ENCODE data around the gene SOCS6. TPM values are rescaled to one million over a fixed set of nuclear protein-coding genes. Genes with fewer than 3 reads are reported as not detected.

Gene SOCS6
- total and polyA plus RNA-seq, 2 of the 13 experiments (the other 11 are each of a cell fraction or from before 2014, with no cell fraction given): 18.6 to 38.3 TPM

DNA sequence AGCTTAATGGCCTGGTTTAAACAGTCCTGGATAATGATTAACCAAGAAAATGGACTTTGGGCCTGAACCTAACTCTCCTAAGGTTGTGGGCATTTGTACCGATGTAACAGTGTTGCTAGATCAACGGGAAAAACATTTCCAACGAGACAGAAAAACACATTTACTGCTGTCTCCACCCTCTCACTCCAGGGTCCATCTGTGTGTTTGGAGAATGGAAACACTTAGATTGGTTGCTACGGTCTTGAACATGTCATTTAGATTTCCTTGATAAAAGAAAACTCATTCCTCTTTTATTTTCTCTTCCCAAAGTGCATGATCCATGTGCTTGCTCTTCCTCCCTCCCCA is 88.0 kb downstream of the SOCS6 start (continued):
- TF ChIP-seq NFRKB (IDR thresholded peaks at IDR 0.05) (no peak), TBX2 (CRISPR knock-in tag; IDR thresholded peaks at IDR 0.05; ENCODE audit: borderline replicate concordance) (peak; percentile 54; the same call in 1 of the 2 replicates), NCOR1 (IDR thresholded peaks at IDR 0.05; ENCODE audit: borderline replicate concordance, low read length) (peak; percentile 75; the same call in 1 of the 2 replicates), EEA1 (CRISPR knock-in tag; IDR thresholded peaks at IDR 0.05; ENCODE audit: borderline replicate concordance) (no peak), ZNF629 (CRISPR knock-in tag; conservative IDR thresholded peaks at IDR 0.05) (no peak; the same call in 1 of the 2 replicates), SALL1 (CRISPR knock-in tag; IDR thresholded peaks at IDR 0.05) (no peak; the same call in 1 of the 2 replicates), SMARCE1 (IDR thresholded peaks at IDR 0.05; ENCODE audit: borderline replicate concordance) (no peak), ZBTB25 (CRISPR knock-in tag; IDR thresholded peaks at IDR 0.05) (no peak), ZNF441 (CRISPR knock-in tag; IDR thresholded peaks at IDR 0.05; ENCODE audit: borderline replicate concordance) (no peak), ZNF335 (CRISPR knock-in tag; IDR thresholded peaks at IDR 0.05) (no peak), ZKSCAN5 (CRISPR knock-in tag; IDR thresholded peaks at IDR 0.05) (no peak), XRCC5 (optimal IDR thresholded peaks at IDR 0.05; ENCODE audit: low read length) (no peak), MAFF (IDR thresholded peaks at IDR 0.05; ENCODE audit: low read depth, low read length) (no peak), THYN1 (CRISPR knock-in tag; IDR thresholded peaks at IDR 0.05; ENCODE audit: borderline replicate concordance, low read depth) (no peak), ZNF761 (CRISPR knock-in tag; conservative IDR thresholded peaks at IDR 0.05) (0 out of 2 replicates have a peak, but pooled peaks have one; percentile 27), MIER3 (CRISPR knock-in tag; IDR thresholded peaks at IDR 0.05; ENCODE audit: borderline replicate concordance) (peak; percentile 53), PTBP1 (IDR thresholded peaks at IDR 0.05; ENCODE audit: low read depth, low read length, poor library complexity, severe bottlenecking) (no peak), FOSL2 (CRISPR knock-in tag; IDR thresholded peaks at IDR 0.05) (peak; percentile 41; the same call in 1 of the 2 replicates), SP1 (IDR thresholded peaks at IDR 0.05) (no peak), SP1 (CRISPR knock-in tag; IDR thresholded peaks at IDR 0.05) (no peak), PRMT3 (CRISPR knock-in tag; IDR thresholded peaks at IDR 0.05; ENCODE audit: borderline replicate concordance, low read depth) (no peak), NCOA1 (CRISPR knock-in tag; IDR thresholded peaks at IDR 0.05) (no peak), DNMT1 (CRISPR knock-in tag; IDR thresholded peaks at IDR 0.05) (no peak), MATR3 (CRISPR knock-in tag; IDR thresholded peaks at IDR 0.05) (no peak), ZNF225 (CRISPR knock-in tag; IDR thresholded peaks at IDR 0.05) (no peak), THAP11 (CRISPR knock-in tag; IDR thresholded peaks at IDR 0.05) (peak; percentile 11; the same call in 1 of the 2 replicates), AKAP8 (CRISPR knock-in tag; IDR thresholded peaks at IDR 0.05) (no peak), ZNF20 (CRISPR knock-in tag; IDR thresholded peaks at IDR 0.05) (no peak)
- TF ChIP-seq, protein P1, sequence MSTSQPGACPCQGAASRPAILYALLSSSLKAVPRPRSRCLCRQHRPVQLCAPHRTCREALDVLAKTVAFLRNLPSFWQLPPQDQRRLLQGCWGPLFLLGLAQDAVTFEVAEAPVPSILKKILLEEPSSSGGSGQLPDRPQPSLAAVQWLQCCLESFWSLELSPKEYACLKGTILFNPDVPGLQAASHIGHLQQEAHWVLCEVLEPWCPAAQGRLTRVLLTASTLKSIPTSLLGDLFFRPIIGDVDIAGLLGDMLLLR (CRISPR knock-in tag; IDR thresholded peaks at IDR 0.05): no peak
- TF ChIP-seq, protein P2, sequence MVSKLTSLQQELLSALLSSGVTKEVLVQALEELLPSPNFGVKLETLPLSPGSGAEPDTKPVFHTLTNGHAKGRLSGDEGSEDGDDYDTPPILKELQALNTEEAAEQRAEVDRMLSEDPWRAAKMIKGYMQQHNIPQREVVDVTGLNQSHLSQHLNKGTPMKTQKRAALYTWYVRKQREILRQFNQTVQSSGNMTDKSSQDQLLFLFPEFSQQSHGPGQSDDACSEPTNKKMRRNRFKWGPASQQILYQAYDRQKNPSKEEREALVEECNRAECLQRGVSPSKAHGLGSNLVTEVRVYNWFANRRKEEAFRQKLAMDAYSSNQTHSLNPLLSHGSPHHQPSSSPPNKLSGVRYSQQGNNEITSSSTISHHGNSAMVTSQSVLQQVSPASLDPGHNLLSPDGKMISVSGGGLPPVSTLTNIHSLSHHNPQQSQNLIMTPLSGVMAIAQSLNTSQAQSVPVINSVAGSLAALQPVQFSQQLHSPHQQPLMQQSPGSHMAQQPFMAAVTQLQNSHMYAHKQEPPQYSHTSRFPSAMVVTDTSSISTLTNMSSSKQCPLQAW (CRISPR knock-in tag; IDR thresholded peaks at IDR 0.05): peak; percentile 95
- TF ChIP-seq, protein P3, sequence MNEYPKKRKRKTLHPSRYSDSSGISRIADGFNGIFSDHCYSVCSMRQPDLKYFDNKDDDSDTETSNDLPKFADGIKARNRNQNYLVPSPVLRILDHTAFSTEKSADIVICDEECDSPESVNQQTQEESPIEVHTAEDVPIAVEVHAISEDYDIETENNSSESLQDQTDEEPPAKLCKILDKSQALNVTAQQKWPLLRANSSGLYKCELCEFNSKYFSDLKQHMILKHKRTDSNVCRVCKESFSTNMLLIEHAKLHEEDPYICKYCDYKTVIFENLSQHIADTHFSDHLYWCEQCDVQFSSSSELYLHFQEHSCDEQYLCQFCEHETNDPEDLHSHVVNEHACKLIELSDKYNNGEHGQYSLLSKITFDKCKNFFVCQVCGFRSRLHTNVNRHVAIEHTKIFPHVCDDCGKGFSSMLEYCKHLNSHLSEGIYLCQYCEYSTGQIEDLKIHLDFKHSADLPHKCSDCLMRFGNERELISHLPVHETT (CRISPR knock-in tag; conservative IDR thresholded peaks at IDR 0.05): no peak; the same call in 1 of the 2 replicates

All from HepG2 (cell line).